Measurements from ENCODE around the gene C3orf70.

Gene C3orf70

DNA sequence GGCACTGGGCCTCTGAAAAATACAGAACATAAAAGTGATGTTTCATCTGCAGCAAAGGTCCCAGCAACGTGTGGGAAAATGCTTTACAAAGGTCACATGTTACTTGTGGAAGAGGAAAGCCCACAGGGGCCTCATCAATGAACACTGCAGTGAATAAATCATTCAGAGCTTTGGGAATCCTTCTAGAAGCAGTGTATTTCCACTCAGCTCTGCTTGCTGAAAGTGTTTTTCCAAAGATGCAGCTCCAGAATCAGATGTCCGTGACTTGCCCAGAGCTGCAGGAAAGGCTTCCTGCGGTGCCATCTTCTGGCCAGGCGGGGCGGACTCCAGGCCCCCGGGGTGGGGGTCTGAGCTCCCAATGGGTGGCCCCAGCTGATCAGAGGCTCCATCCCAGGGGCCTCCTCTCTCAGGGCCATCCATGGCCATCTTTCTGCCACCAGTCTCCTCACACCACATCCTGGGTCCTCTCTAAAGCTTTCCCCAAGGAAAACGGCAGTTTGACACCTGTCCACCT lies 81.5 kb downstream of the C3orf70 start:
- TF ChIP-seq, protein P1, sequence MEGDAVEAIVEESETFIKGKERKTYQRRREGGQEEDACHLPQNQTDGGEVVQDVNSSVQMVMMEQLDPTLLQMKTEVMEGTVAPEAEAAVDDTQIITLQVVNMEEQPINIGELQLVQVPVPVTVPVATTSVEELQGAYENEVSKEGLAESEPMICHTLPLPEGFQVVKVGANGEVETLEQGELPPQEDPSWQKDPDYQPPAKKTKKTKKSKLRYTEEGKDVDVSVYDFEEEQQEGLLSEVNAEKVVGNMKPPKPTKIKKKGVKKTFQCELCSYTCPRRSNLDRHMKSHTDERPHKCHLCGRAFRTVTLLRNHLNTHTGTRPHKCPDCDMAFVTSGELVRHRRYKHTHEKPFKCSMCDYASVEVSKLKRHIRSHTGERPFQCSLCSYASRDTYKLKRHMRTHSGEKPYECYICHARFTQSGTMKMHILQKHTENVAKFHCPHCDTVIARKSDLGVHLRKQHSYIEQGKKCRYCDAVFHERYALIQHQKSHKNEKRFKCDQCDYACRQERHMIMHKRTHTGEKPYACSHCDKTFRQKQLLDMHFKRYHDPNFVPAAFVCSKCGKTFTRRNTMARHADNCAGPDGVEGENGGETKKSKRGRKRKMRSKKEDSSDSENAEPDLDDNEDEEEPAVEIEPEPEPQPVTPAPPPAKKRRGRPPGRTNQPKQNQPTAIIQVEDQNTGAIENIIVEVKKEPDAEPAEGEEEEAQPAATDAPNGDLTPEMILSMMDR (IDR thresholded peaks at IDR 0.05; ENCODE audit: borderline replicate concordance, control extremely low read depth, extremely low read depth, insufficient read depth, missing control alignments), result no peak
- DNase-seq (ENCODE audit: low spot score), result no peak
- in situ Hi-C loops (cut with MboI; ENCODE audit: low sequenced_read_pairs, unreplicated experiment), result no loop called here

DNA sequence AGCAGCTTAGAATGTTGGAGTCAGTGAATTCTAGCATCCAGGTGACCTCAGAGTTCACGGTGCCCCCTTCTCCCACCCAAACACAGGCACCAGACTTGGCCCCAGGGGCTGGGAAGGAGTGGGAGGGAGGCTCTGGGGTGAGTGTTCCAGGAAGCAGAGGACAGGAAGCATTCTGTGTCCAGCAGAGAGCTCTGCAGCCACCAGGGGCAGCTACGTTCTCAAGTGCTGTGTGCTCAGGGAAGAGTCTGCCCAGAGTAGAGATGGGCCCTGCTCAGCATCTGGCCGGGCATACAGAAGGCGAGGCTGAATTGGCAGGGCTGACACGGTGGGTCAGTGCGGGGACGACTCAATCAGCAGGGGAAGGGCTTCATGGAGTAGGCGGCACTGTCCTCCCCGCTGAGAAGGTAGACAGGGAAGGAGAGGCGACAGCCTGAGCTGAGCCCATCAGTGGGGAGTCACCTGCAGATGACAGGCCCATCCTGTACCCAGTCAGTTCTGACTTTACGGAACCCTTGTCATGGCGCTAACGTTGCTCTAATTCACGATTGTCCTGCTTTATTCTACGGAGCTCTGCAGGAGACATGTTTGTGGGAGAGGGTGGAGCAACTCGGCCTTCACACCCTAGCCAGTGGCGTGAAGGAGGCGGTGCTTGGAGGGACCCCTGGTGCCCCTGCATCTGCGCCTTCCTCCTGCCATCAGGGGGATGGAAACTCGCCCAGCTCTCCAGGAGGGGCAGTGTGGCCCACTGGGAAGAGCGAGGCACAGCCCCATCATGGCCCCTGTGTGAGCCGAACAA lies 82.2 kb downstream of the C3orf70 start:
- in situ Hi-C loops (cut with MboI; ENCODE audit: low sequenced_read_pairs, unreplicated experiment), result no loop called here
- no peak for DNase-seq (ENCODE audit: low spot score)
- TF ChIP-seq, protein P1 (IDR thresholded peaks at IDR 0.05; ENCODE audit: borderline replicate concordance, control extremely low read depth, extremely low read depth, insufficient read depth, missing control alignments), result no peak

DNA sequence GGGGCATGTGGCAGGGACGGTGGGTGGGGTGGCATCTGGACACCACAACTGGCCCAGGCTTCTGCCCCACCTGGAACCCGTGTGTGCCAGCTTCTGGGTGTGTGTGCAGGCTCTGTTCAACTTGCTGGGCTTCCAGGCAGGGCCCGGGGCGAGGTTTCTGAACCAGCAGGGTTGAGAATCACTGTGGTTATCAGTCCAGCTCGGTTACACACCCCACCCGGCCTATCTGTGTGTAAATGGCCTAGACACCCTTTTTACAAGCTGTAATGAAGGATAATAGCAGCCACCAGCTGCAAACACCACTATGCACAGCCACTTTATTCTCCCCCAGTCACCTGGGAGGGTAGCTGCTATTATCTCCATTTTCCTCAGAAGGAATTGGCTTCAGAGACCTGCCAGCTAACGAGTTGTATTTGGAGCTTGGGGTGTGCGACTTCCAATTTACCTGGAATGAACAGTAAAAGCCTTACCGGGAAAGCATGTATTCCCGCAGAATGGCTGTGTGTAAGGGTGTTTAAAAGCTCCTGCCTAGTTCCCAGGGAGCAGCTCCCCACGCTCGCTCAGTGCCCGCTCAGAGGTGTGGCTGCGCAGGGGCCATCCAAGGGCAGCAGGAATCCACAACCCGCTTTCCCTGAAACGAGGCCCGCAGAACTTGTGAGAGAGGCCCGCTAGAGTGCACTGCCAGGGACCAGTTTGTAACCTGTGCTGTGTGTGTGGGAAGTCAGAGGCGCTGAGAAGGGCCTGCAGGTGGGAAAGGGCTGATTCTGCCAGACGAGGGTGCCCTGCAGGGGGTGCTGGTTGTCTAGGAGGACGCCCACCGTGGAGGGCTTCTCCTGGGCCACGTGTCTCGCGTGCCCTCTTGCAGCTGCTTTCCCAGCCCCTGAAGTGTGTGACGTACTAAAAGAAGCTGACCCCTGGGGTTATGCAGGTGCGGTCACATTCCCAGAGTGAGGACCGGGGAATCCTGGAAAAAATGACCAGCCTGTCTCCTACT lies 83.5 kb downstream of the C3orf70 start:
- in situ Hi-C loops (cut with MboI; ENCODE audit: low sequenced_read_pairs, unreplicated experiment), result no loop called here
- DNase-seq (ENCODE audit: low spot score), result no peak
- TF ChIP-seq, protein P1 (IDR thresholded peaks at IDR 0.05; ENCODE audit: borderline replicate concordance, control extremely low read depth, extremely low read depth, insufficient read depth, missing control alignments), result no peak

DNA sequence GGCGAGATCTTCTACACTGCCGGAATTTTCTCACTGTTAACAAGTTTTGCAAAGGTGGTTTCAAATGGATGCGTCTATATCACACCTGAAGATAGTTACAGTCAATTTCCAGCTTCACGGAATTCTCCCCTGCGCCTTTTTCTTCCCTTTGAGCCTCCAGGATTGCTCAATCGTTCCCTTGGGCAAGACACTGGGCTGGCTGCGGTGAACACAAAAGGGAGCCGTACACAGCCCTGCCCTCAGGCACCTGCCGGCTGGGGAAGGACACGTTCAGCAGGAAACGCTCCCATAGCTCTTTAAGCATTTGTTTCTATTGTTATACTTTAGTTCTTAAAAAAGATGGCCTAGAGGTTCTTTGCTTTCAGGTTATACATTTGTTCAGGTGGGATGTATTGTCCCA lies 85.7 kb downstream of the C3orf70 start:
- in situ Hi-C loops (cut with MboI; ENCODE audit: low sequenced_read_pairs, unreplicated experiment), result no loop called here
- no peak for DNase-seq (ENCODE audit: low spot score)
- TF ChIP-seq, protein P1 (IDR thresholded peaks at IDR 0.05; ENCODE audit: borderline replicate concordance, control extremely low read depth, extremely low read depth, insufficient read depth, missing control alignments), result no peak

DNA sequence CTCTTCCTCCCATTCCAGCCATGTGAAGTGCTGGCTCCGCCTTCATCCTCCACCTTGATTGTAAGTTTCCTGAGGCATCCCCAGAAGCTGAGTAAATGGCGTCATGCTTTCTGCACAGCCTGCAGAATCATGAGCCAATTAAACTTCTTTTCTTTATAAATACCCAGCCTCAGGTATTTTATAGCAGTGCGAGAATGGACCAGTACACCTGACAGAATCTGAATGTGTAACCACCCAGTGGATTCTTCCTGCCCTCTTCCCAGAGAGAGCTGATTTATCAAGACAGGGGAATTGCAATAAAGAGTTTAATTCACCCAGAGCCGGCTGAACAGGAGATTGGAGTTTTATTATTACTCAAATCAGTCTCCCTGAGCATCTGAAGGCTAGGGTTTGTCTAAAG lies 86.6 kb downstream of the C3orf70 start:
- TF ChIP-seq, protein P1 (IDR thresholded peaks at IDR 0.05; ENCODE audit: borderline replicate concordance, control extremely low read depth, extremely low read depth, insufficient read depth, missing control alignments), result no peak
- DNase-seq (ENCODE audit: low spot score), result no peak
- in situ Hi-C loops (cut with MboI; ENCODE audit: low sequenced_read_pairs, unreplicated experiment), result no loop called here

DNA sequence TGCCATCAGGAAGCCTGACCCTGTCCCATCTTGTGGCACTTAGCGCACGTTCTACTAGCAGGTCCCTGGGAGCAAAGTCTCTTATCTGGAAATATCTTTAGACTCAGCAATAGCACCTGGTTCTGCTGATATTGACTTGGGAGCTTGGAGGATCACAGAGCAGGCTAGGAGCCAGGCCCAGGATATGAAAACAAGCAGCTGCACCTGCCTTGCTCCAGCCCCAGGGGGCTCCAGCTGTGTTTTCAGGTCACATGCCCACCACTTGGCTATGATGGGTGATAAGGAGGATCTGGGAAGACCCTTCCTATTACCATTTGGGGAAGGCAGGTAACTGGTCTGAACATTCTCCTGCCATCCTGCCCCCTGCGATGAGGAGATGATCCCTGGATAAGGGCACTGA lies 87.8 kb downstream of the C3orf70 start:
- TF ChIP-seq, protein P1 (IDR thresholded peaks at IDR 0.05; ENCODE audit: borderline replicate concordance, control extremely low read depth, extremely low read depth, insufficient read depth, missing control alignments), result no peak
- no peak for DNase-seq (ENCODE audit: low spot score)
- in situ Hi-C loops (cut with MboI; ENCODE audit: low sequenced_read_pairs, unreplicated experiment), result no loop called here

All from GM13976 (cell line).